NCI-H2196 treated with DMSO at 0.1 percent for 48 hours (cell line): ENCODE data around the gene CFAP46.
"Not testable (repeated sequence)": the region's sequence is repeated elsewhere in the genome, so short reads cannot be mapped to it uniquely, and the experiment has no call there.

ENCODE experiments used
- DNase-seq: peaks from one replicate; lab custom pipeline; 2025; ENCODE audit not compliant: unreplicated experiment; lab: John Stamatoyannopoulos, UW

Gene CFAP46

GRCh38 chr10:132901351-132901750 lies 41.0 kb downstream of the CFAP46 start:
- DNase-seq, result no peak

GRCh38 chr10:132900211-132900756 lies 42.1 kb downstream of the CFAP46 start:
- DNase-seq, result no peak

- DNase-seq, result no peak
These were observed 42.7 kb downstream of the CFAP46 start for GRCh38 chr10:132899751-132900065.

GRCh38 chr10:132899054-132899750 lies 43.2 kb downstream of the CFAP46 start:
- DNase-seq, result no peak

GRCh38 chr10:132898391-132899053 lies 43.8 kb downstream of the CFAP46 start:
- DNase-seq, result no peak

- no peak for DNase-seq
These were observed 44.6 kb downstream of the CFAP46 start for GRCh38 chr10:132897516-132898381.

GRCh38 chr10:132893786-132894185 lies 48.6 kb downstream of the CFAP46 start:
- DNase-seq, result not testable (repeated sequence)

- DNase-seq, result no peak
These were observed 49.3 kb downstream of the CFAP46 start for GRCh38 chr10:132893090-132893489.

- no peak for DNase-seq
These were observed 50.4 kb downstream of the CFAP46 start for GRCh38 chr10:132892004-132892403.

GRCh38 chr10:132891368-132891767 lies 51.0 kb downstream of the CFAP46 start:
- DNase-seq, result no peak

- DNase-seq, result no peak
These were observed 52.1 kb downstream of the CFAP46 start for GRCh38 chr10:132890301-132890700.

GRCh38 chr10:132889556-132889955 lies 52.8 kb downstream of the CFAP46 start:
- no peak for DNase-seq

GRCh38 chr10:132888898-132889490 lies 53.4 kb downstream of the CFAP46 start:
- no peak for DNase-seq

GRCh38 chr10:132888446-132888845 lies 53.9 kb downstream of the CFAP46 start:
- not testable (repeated sequence) for DNase-seq

GRCh38 chr10:132886211-132887099 lies 55.9 kb downstream of the CFAP46 start:
- no peak for DNase-seq

GRCh38 chr10:132885451-132886210 lies 56.7 kb downstream of the CFAP46 start:
- DNase-seq, result no peak

- no peak for DNase-seq
These were observed 57.6 kb downstream of the CFAP46 start for GRCh38 chr10:132884691-132885271.

- DNase-seq, result no peak
These were observed 58.3 kb downstream of the CFAP46 start for GRCh38 chr10:132884041-132884440.

GRCh38 chr10:132883391-132883881 lies 58.9 kb downstream of the CFAP46 start:
- DNase-seq, result no peak
